CD8-positive, alpha-beta memory T cell (primary cell): ENCODE results near the gene NDUFA13. TPM values are rescaled to one million over a fixed set of nuclear protein-coding genes. Genes with fewer than 3 reads are reported as not detected.
A peak's percentile ranks its signal among the peaks of the same experiment; 100 is the strongest.

Experiments used
- CTCF ChIA-PET: fragments of 350-600 bp; sonication (Branson Sonifier 250); formaldehyde crosslinking; loops from one replicate; lab custom pipeline; 2021; ENCODE audit warnings: antibody characterized with exemption; lab: Charles Lee
- POLR2A ChIA-PET: fragments of 350-600 bp; sonication (Branson Sonifier 250); formaldehyde crosslinking; loops from one replicate; lab custom pipeline; 2021; ENCODE audit warnings: antibody characterized with exemption; lab: Charles Lee
- DNase-seq, 5 donors: peaks; one replicate each; pipeline versions ENCODE4 v3.0.0 to v3.0.0-alpha.2; 2020 to 2022; ENCODE audit warnings: mixed read lengths in 1 of 5
- H3K27ac ChIP-seq: one replicate; pipeline ENCODE4 v1.7.0; 2013; ENCODE audit warnings: low read depth, mild to moderate bottlenecking, low read length, moderate library complexity
- H3K27me3 ChIP-seq: 2 replicates; pipeline ENCODE4 v1.7.0; 2013; ENCODE audit warnings: low read length, mild to moderate bottlenecking; ENCODE audit not compliant: insufficient read depth, poor library complexity, severe bottlenecking
- H3K36me3 ChIP-seq: 2 replicates; pipeline ENCODE4 v1.7.0; 2013; ENCODE audit warnings: mild to moderate bottlenecking, low read length, moderate library complexity; ENCODE audit not compliant: insufficient read depth
- H3K4me1 ChIP-seq: 2 replicates; pipeline ENCODE4 v1.7.0; 2013; ENCODE audit warnings: mild to moderate bottlenecking, low read length, moderate library complexity; ENCODE audit not compliant: insufficient read depth
- H3K4me3 ChIP-seq: 2 replicates; pipeline ENCODE4 v1.7.0; 2013; ENCODE audit warnings: mild to moderate bottlenecking, low read length
- H3K9me3 ChIP-seq: 2 replicates; pipeline ENCODE4 v1.7.0; 2013; ENCODE audit warnings: mild to moderate bottlenecking, low read length
- H3K27ac Mint-ChIP-seq, 8 donors: one replicate each; pipeline ENCODE4 v1.8.0; 2020 to 2021; ENCODE audit warnings: mixed read lengths in 8 of 8, mild to moderate bottlenecking in 6 of 8, inconsistent platforms in 3 of 8, moderate library complexity in 3 of 8
- H3K27me3 Mint-ChIP-seq, 2 donors: one replicate each; pipeline ENCODE4 v1.8.0; 2020 to 2021; ENCODE audit warnings: mixed read lengths in 2 of 2, mild to moderate bottlenecking in 1 of 2, moderate library complexity in 1 of 2
- H3K36me3 Mint-ChIP-seq, 3 donors: one replicate each; pipeline ENCODE4 v1.8.0; 2020 to 2021; ENCODE audit warnings: mixed read lengths in 3 of 3, inconsistent platforms in 1 of 3, mild to moderate bottlenecking in 1 of 3
- H3K4me1 Mint-ChIP-seq, 3 donors: one replicate each; pipeline ENCODE4 v1.8.0; 2020 to 2021; ENCODE audit warnings: mixed read lengths in 3 of 3, inconsistent platforms in 1 of 3, mild to moderate bottlenecking in 1 of 3
- H3K4me3 Mint-ChIP-seq, 7 donors: one replicate each; pipeline ENCODE4 v1.8.0; 2020 to 2021; ENCODE audit warnings: mixed read lengths in 7 of 7, mild to moderate bottlenecking in 6 of 7, moderate library complexity in 4 of 7, inconsistent platforms in 2 of 7
- H3K9me3 Mint-ChIP-seq, 5 donors: one replicate each; pipeline ENCODE4 v1.8.0; 2020 to 2022; ENCODE audit warnings: mixed read lengths in 5 of 5, mild to moderate bottlenecking in 3 of 5, moderate library complexity in 2 of 5, inconsistent platforms in 1 of 5
- polyA plus RNA-seq: library from polyadenylated mRNA; unstranded; fragments of 300-500 nt; fragmentation: Illumina TruSeq; gene quantifications from one replicate; pipeline ENCODE4 v1.2.3, GENCODE V29; 2021
- total RNA-seq, 2 experiments: library from RNA; stranded (reverse); gene quantifications; one replicate each; pipeline ENCODE4 v1.2.3, GENCODE V29; 2021

NDUFA13 gene
- total and polyA plus RNA-seq, 3 experiments from 2014 or later = 334 to 341 (median 337) TPM

GRCh38 chr19:19475849-19476828, 39.9 kb upstream of the NDUFA13 start:
- no peak overlapping the region for H3K4me3 ChIP-seq
- no peaks in the 10 kb centered on the region for H3K27me3 ChIP-seq
- no peak overlapping the region for H3K27ac ChIP-seq
- CTCF ChIA-PET = interaction anchor here (1.5 to 1.7 kb wide), 2 partner anchors 13 to 109 kb away, joined by 3 to 7 read pairs; no protein-coding TSS in a partner anchor
- POLR2A ChIA-PET = interaction anchor here (0.6 kb wide), 1 partner anchor 16 kb away, joined by 3 read pairs; no protein-coding TSS in a partner anchor
- Mint-ChIP-seq H3K9me3 (no peaks in the 10 kb centered on the region), H3K4me3 (peak overlapping the region; percentile 17 to 57 (median 48)), H3K27ac (peak overlapping the region; percentile 69 to 99 (median 84)), H3K36me3 (peaks cover 0 to 72% (median 6%) of the 10 kb centered on the region in 3 donors), H3K4me1 (peaks cover 76 to 92% (median 92%) of the 10 kb centered on the region in 3 donors), H3K27me3 (peaks cover 0 to 1% of the 10 kb centered on the region in 2 donors)
- H3K4me1 ChIP-seq = peaks cover 77% of the 10 kb centered on the region
- peak in 1 of 5 donors; percentile 34 for DNase-seq
- no peaks in the 10 kb centered on the region for H3K9me3 ChIP-seq
- H3K36me3 ChIP-seq = peaks cover 10% of the 10 kb centered on the region

GRCh38 chr19:19477705-19478383, 38.2 kb upstream of the NDUFA13 start:
- Histone ChIP-seq H3K4me1 (peaks cover 65% of the 10 kb centered on the region), H3K36me3 (peaks cover 9% of the 10 kb centered on the region), H3K27me3 (no peaks in the 10 kb centered on the region), H3K4me3 (no peak overlapping the region), H3K27ac (no peak overlapping the region), H3K9me3 (no peaks in the 10 kb centered on the region)
- Mint-ChIP-seq H3K9me3 (no peaks in the 10 kb centered on the region), H3K27ac (peak overlapping the region; percentile 60 to 92 (median 84)), H3K36me3 (peaks cover 0 to 77% (median 5%) of the 10 kb centered on the region in 3 donors), H3K4me1 (peaks cover 71 to 89% (median 86%) of the 10 kb centered on the region in 3 donors), H3K27me3 (peaks cover 0 to 1% of the 10 kb centered on the region in 2 donors), H3K4me3 (peak overlapping the region in 1 of 7 donors; percentile 42)
- CTCF ChIA-PET = interaction anchor here (0.7 to 0.9 kb wide), 2 partner anchors 72 to 116 kb away, joined by 3 read pairs; no protein-coding TSS in a partner anchor
- POLR2A ChIA-PET = no interaction called here
- DNase-seq = peak in 1 of 5 donors; percentile 37

- peaks cover 4% of the 10 kb centered on the region for H3K36me3 ChIP-seq
- no peaks in the 10 kb centered on the region for H3K9me3 ChIP-seq
- H3K36me3 Mint-ChIP-seq = peaks cover 0 to 70% (median 7%) of the 10 kb centered on the region in 3 donors
- no peak overlapping the region for H3K27ac ChIP-seq
- peaks cover 0 to 1% of the 10 kb centered on the region in 2 donors for H3K27me3 Mint-ChIP-seq
- ChIA-PET CTCF (interaction anchor here (0.6 to 1.4 kb wide), 5 partner anchors 9 to 101 kb away, joined by 3 read pairs; partner anchors contain the start of gene GATAD2A), POLR2A (no interaction called here)
- no peak for DNase-seq
- no peak overlapping the region for H3K4me3 ChIP-seq
- peaks cover 54 to 81% (median 62%) of the 10 kb centered on the region in 3 donors for H3K4me1 Mint-ChIP-seq
- H3K4me1 ChIP-seq = peaks cover 49% of the 10 kb centered on the region
- peak overlapping the region in 1 of 7 donors; percentile 80 for H3K4me3 Mint-ChIP-seq
- peak overlapping the region in 6 of 8 donors; percentile 39 to 92 (median 78) for H3K27ac Mint-ChIP-seq
- no peaks in the 10 kb centered on the region for H3K9me3 Mint-ChIP-seq
- no peaks in the 10 kb centered on the region for H3K27me3 ChIP-seq
Measured at GRCh38 chr19:19480688-19481087, 35.3 kb upstream of the NDUFA13 start.

GRCh38 chr19:19482809-19483596, 33.0 kb upstream of the NDUFA13 start:
- Mint-ChIP-seq H3K4me1 (peaks cover 41 to 80% (median 45%) of the 10 kb centered on the region in 3 donors), H3K36me3 (peaks cover 0 to 55% (median 7%) of the 10 kb centered on the region in 3 donors), H3K27ac (peak overlapping the region; percentile 46 to 95 (median 78)), H3K4me3 (no peak overlapping the region), H3K27me3 (no peaks in the 10 kb centered on the region), H3K9me3 (no peaks in the 10 kb centered on the region)
- Histone ChIP-seq H3K4me3 (no peak overlapping the region), H3K36me3 (peaks cover 4% of the 10 kb centered on the region), H3K9me3 (no peaks in the 10 kb centered on the region), H3K27me3 (no peaks in the 10 kb centered on the region), H3K27ac (no peak overlapping the region), H3K4me1 (peaks cover 48% of the 10 kb centered on the region)
- ChIA-PET CTCF (no interaction called here), POLR2A (interaction anchor here (0.8 kb wide), 1 partner anchor 110 kb away, joined by 3 read pairs; no protein-coding TSS in a partner anchor)
- peak in 1 of 5 donors; percentile 32 for DNase-seq

- H3K27ac ChIP-seq = peak overlapping the region; percentile 40
- CTCF ChIA-PET = interaction anchor here (1.1 to 1.5 kb wide), 3 partner anchors 80 to 124 kb away, joined by 3 to 5 read pairs (median 3); no protein-coding TSS in a partner anchor
- H3K4me1 ChIP-seq = peaks cover 65% of the 10 kb centered on the region
- H3K36me3 ChIP-seq = peaks cover 4% of the 10 kb centered on the region
- POLR2A ChIA-PET = no interaction called here
- H3K9me3 ChIP-seq = no peaks in the 10 kb centered on the region
- Mint-ChIP-seq H3K36me3 (peaks cover 0 to 43% (median 3%) of the 10 kb centered on the region in 3 donors), H3K27me3 (peaks cover 0 to 3% of the 10 kb centered on the region in 2 donors), H3K4me1 (peaks cover 49 to 86% (median 50%) of the 10 kb centered on the region in 3 donors), H3K9me3 (no peaks in the 10 kb centered on the region), H3K4me3 (no peak overlapping the region), H3K27ac (peak overlapping the region; percentile 37 to 100 (median 78))
- no peak for DNase-seq
- H3K4me3 ChIP-seq = no peak overlapping the region
- H3K27me3 ChIP-seq = no peaks in the 10 kb centered on the region
Measured at GRCh38 chr19:19485161-19485997, 30.6 kb upstream of the NDUFA13 start.

- Mint-ChIP-seq H3K36me3 (peaks cover 0 to 41% (median 4%) of the 10 kb centered on the region in 3 donors), H3K27me3 (peaks cover 0 to 3% of the 10 kb centered on the region in 2 donors), H3K4me1 (peaks cover 46 to 83% (median 49%) of the 10 kb centered on the region in 3 donors), H3K4me3 (no peak overlapping the region), H3K27ac (peak overlapping the region in 4 of 8 donors; percentile 38 to 100 (median 69)), H3K9me3 (no peaks in the 10 kb centered on the region)
- peak in 1 of 5 donors; percentile 43 for DNase-seq
- ChIA-PET CTCF (interaction anchor here (1.1 to 1.4 kb wide), 2 partner anchors 81 to 121 kb away, joined by 3 read pairs; no protein-coding TSS in a partner anchor), POLR2A (no interaction called here)
- Histone ChIP-seq H3K4me1 (peaks cover 63% of the 10 kb centered on the region), H3K27ac (no peak overlapping the region), H3K4me3 (no peak overlapping the region), H3K9me3 (no peaks in the 10 kb centered on the region), H3K27me3 (no peaks in the 10 kb centered on the region), H3K36me3 (peaks cover 9% of the 10 kb centered on the region)
Measured at GRCh38 chr19:19485998-19486290, 30.1 kb upstream of the NDUFA13 start.
